ENCODE data around the gene RPS6KA3. TPM values are rescaled to one million over a fixed set of nuclear protein-coding genes. Genes with fewer than 3 reads are reported as not detected.

RPS6KA3 gene
- 10 to 100 TPM; 16.6 to 41.9 (median 37.8) TPM for total RNA-seq
- polyA plus RNA-seq: 10 to 100 TPM in 1 of 3 donors, 1 to 10 TPM in 2; 6.2 to 34.6 (median 8.2) TPM
- long read RNA-seq, donor 1: 0 reads
- long read RNA-seq, donor 2, full-length matches to known transcripts: 1 of 1 reads
- long read RNA-seq, donor 2, partial matches to known transcripts: 0 of 1 reads
- long read RNA-seq, donor 2, other reads (novel, unspliced or antisense): 0 of 1 reads
- long read RNA-seq, donor 3, full-length matches to known transcripts: 2 of 2 reads
- long read RNA-seq, donor 3, partial matches to known transcripts: 0 of 2 reads
- long read RNA-seq, donor 3, other reads (novel, unspliced or antisense): 0 of 2 reads
- long read RNA-seq, donor 4, full-length matches to known transcripts: 1 of 2 reads
- long read RNA-seq, donor 4, partial matches to known transcripts: 1 of 2 reads
- long read RNA-seq, donor 4, other reads (novel, unspliced or antisense): 0 of 2 reads
- long read RNA-seq, donor 5, full-length matches to known transcripts: 44 of 59 reads
- long read RNA-seq, donor 5, partial matches to known transcripts: 1 of 59 reads
- long read RNA-seq, donor 5, other reads (novel, unspliced or antisense): 14 of 59 reads
- long read RNA-seq, donor 6, partial matches to known transcripts: 0 of 1 reads
- long read RNA-seq, donor 6, other reads (novel, unspliced or antisense): 1 of 1 reads
- long read RNA-seq, donor 7: 0 reads
- long read RNA-seq, donor 8: 0 reads
- long read RNA-seq, donor 9, full-length matches to known transcripts: 1 of 1 reads
- long read RNA-seq, donor 9, partial matches to known transcripts: 0 of 1 reads
- long read RNA-seq, donor 9, other reads (novel, unspliced or antisense): 0 of 1 reads
- long read RNA-seq, donor 10, full-length matches to known transcripts: 2 of 2 reads
- long read RNA-seq, donor 10, partial matches to known transcripts: 0 of 2 reads
- long read RNA-seq, donor 10, other reads (novel, unspliced or antisense): 0 of 2 reads

- H3K9me3 ChIP-seq (replicated peaks in 1 of 3): no peaks in the 10 kb centered on the region
- intact Hi-C loops (cut with DNase I): no loop called here
- no peaks in the 10 kb centered on the region for H3K36me3 ChIP-seq (replicated peaks in 1 of 2)
- H3K4me1 ChIP-seq (replicated peaks in 1 of 2): peaks cover 16% of the 10 kb centered on the region in 2 donors
- DNase-seq: peak; percentile 89 to 96 (median 91)
- no peaks in the 10 kb centered on the region for H3K27me3 ChIP-seq
- WGBS, 4 donors: 0 to 24% (median 12%) methylated on average over 7 to 76 of the region's 77 CpGs
- TF ChIP-seq CTCF (IDR thresholded peaks at IDR 0.05) (no peak), POLR2A (IDR thresholded peaks at IDR 0.05) (peak; percentile 41 to 85)
- peak within 1 kb of the TSS; percentile 15 to 71 (median 46) for H3K4me3 ChIP-seq
- peak within 1 kb of the TSS; percentile 67 to 94 (median 79) for H3K27ac ChIP-seq
Observed at GRCh38 chrX:20266810-20267606, at the start of gene RPS6KA3. Gene RPS6KA3, minus strand, starts transcription at chrX:20266909. Its CDS starts 277 bp downstream, at chrX:20266632.

GRCh38 chrX:20315140-20315539 lies 48.4 kb upstream of the RPS6KA3 start:
- Histone ChIP-seq H3K27ac (no peak overlapping the region), H3K4me3 (no peak overlapping the region), H3K36me3 (replicated peaks in 1 of 2) (no peaks in the 10 kb centered on the region), H3K27me3 (no peaks in the 10 kb centered on the region), H3K9me3 (replicated peaks in 1 of 3) (no peaks in the 10 kb centered on the region), H3K4me1 (replicated peaks in 1 of 2) (no peaks in the 10 kb centered on the region)
- TF ChIP-seq CTCF (IDR thresholded peaks at IDR 0.05) (no peak), POLR2A (IDR thresholded peaks at IDR 0.05) (no peak)
- no peak for DNase-seq
- WGBS, 4 donors: 56 to 63% (median 60%) methylated on average over 2 of the region's 2 CpGs
- intact Hi-C loops (cut with DNase I): no loop called here

GRCh38 chrX:20313899-20314298 lies 47.2 kb upstream of the RPS6KA3 start:
- Histone ChIP-seq H3K4me3 (no peak overlapping the region), H3K27ac (no peak overlapping the region), H3K9me3 (replicated peaks in 1 of 3) (no peaks in the 10 kb centered on the region), H3K4me1 (replicated peaks in 1 of 2) (no peaks in the 10 kb centered on the region), H3K27me3 (no peaks in the 10 kb centered on the region), H3K36me3 (replicated peaks in 1 of 2) (no peaks in the 10 kb centered on the region)
- intact Hi-C loops (cut with DNase I): no loop called here
- no peak for DNase-seq
- no peak for TF ChIP-seq POLR2A (IDR thresholded peaks at IDR 0.05)
- TF ChIP-seq CTCF (IDR thresholded peaks at IDR 0.05): no peak
- 76 to 83% (median 81%) methylated on average over 1 of the region's 1 CpG for WGBS, 4 donors
